Tibial artery (tissue), 4 donors: ENCODE results near the gene TCF4.

Experiments used
- DNase-seq, 2 donors: peaks; one replicate each; pipeline ENCODE4 v3.0.0-alpha.2; 2019
- H3K27ac ChIP-seq, 2 donors: fragments of 200-600 bp; sonication (generic) in 1 of 2; 1 replicate in 1 of 2; 2 replicates in 1 of 2; pipeline ENCODE4 v1.5.1; 2018 to 2019; ENCODE audit warnings: mild to moderate bottlenecking in 1 of 2
- H3K27me3 ChIP-seq, 2 donors: fragments of 200-600 bp; sonication (generic) in 1 of 2; one replicate each; pipeline versions ENCODE4 v1.5.1 to v1.6.0; 2016 to 2019
- H3K36me3 ChIP-seq, 3 donors: fragments of 200-600 bp; sonication (generic) in 2 of 3; one replicate each; pipeline ENCODE4 v1.5.1; 2016 to 2019; ENCODE audit warnings: mild to moderate bottlenecking in 2 of 3
- H3K4me1 ChIP-seq, 4 donors: fragments of 200-600 bp; sonication (generic) in 2 of 4; 1 replicate in 3 of 4; 2 replicates in 1 of 4; pipeline ENCODE4 v1.5.1; 2016 to 2019
- H3K4me3 ChIP-seq, 2 donors: fragments of 200-600 bp; sonication (generic) in 1 of 2; 1 replicate in 1 of 2; 2 replicates in 1 of 2; pipeline ENCODE4 v1.5.1; 2018 to 2019; ENCODE audit warnings: mild to moderate bottlenecking in 2 of 2
- H3K9me3 ChIP-seq, 3 donors: fragments of 200-600 bp; sonication (generic) in 1 of 3; one replicate each; pipeline ENCODE4 v1.5.1; 2016 to 2019
- intact Hi-C: fragments of 100-400 bp; cut with DNase I; formaldehyde crosslinking; loops from one replicate; pipeline ENCODE4 v1.15.0; 2023; ENCODE audit warnings: low total_unique reads
- TF ChIP-seq, protein P1 (sequence below), 2 experiments: fragments of 200-600 bp in 1 of 2; fragments of 450-650 bp in 1 of 2; IDR thresholded peaks; one replicate each; pipeline ENCODE4 v1.5.1; 2017 to 2019; ENCODE audit warnings: antibody characterized with exemption in 2 of 2, mild to moderate bottlenecking in 1 of 2, moderate library complexity in 1 of 2

TCF4 gene

DNA sequence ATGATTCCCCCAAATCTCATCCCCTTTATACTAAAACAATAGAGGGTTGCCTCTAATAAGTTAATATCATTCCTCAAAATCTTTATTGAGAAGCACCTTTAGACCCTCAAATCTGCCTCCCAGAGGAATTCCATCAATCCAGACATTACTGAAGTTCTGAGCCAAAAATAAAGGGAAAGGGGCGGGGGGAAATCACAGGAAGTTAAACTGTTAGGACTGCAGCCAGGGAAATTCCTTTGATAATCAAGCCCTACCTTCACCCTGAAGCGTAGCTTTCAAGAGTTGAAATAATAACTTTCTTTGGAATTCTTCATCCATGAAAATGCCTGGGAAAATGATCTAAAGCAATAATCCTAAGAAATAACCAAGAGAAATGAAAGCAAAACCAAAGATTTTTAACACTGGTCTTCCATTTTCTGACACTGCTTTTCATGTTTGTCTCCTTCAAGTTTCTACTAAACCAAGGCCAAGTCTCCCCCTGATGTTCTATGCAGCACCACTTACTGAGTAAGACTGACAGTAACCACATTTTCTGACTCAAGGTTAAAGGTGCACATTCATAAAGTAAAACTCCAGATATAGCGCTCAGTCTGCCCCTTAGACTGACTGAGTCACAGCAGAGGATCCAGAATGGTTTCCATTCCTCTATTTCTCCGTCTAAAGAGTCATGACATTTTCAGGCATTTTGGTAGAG is 78.2 kb downstream of the TCF4 start:
- peaks cover 0 to 11% (median 0%) of the 10 kb centered on the region in 4 donors for H3K4me1 ChIP-seq
- no peaks in the 10 kb centered on the region for H3K36me3 ChIP-seq
- peak overlapping the region; percentile 16 to 19 for H3K4me3 ChIP-seq
- H3K27ac ChIP-seq, result peak overlapping the region in 1 of 2 donors; percentile 23
- TF ChIP-seq, protein P1, sequence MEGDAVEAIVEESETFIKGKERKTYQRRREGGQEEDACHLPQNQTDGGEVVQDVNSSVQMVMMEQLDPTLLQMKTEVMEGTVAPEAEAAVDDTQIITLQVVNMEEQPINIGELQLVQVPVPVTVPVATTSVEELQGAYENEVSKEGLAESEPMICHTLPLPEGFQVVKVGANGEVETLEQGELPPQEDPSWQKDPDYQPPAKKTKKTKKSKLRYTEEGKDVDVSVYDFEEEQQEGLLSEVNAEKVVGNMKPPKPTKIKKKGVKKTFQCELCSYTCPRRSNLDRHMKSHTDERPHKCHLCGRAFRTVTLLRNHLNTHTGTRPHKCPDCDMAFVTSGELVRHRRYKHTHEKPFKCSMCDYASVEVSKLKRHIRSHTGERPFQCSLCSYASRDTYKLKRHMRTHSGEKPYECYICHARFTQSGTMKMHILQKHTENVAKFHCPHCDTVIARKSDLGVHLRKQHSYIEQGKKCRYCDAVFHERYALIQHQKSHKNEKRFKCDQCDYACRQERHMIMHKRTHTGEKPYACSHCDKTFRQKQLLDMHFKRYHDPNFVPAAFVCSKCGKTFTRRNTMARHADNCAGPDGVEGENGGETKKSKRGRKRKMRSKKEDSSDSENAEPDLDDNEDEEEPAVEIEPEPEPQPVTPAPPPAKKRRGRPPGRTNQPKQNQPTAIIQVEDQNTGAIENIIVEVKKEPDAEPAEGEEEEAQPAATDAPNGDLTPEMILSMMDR (IDR thresholded peaks at IDR 0.05), result no peak
- no peaks in the 10 kb centered on the region for H3K9me3 ChIP-seq
- intact Hi-C loops, result no loop called here
- H3K27me3 ChIP-seq, result no peaks in the 10 kb centered on the region
- DNase-seq, result no peak

DNA sequence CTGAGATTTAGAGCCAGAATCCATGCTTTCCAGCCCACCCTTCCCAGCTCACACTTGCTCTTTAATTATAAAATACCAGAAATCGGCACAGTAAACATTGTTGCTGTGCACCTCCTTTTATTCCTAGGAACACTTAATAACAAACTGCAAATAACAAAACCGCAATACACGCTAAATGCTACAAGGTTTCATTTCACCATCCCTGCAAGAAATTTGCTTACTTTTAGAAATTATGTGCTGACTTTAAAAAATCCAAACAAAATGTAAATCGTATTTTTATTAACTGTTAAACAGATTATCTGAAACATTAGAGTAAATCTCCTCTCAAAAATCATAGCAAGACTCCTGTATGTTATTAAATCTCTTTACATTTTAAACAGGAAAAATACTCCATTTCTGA is 79.3 kb downstream of the TCF4 start:
- TF ChIP-seq, protein P1 (IDR thresholded peaks at IDR 0.05), result no peak
- DNase-seq, result no peak
- intact Hi-C loops, result no loop called here
- H3K36me3 ChIP-seq, result no peaks in the 10 kb centered on the region
- no peaks in the 10 kb centered on the region for H3K27me3 ChIP-seq
- no peaks in the 10 kb centered on the region for H3K9me3 ChIP-seq
- H3K4me1 ChIP-seq, result peaks cover 0 to 11% (median 0%) of the 10 kb centered on the region in 4 donors
- H3K4me3 ChIP-seq, result no peak overlapping the region
- H3K27ac ChIP-seq, result no peak overlapping the region

DNA sequence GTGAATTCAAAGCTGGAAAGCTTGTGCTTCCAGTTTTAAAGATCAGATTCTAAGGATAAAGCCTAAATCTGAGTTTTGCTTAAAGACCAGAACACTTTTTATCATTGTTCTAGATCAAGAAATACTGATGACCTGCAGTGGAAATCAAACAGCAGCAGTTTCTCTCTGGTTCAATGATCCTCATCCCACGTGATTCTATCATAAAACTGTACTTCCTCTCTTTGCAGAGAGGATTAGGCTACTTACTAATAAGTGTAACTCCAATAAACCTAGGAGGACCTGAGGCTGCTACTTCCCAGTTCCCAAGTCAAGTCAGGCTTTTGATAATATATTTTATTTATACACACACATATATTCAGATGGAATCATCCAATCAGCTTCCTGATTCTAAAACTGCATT is 81.9 kb downstream of the TCF4 start:
- intact Hi-C loops, result no loop called here
- H3K27ac ChIP-seq, result no peak overlapping the region
- peaks cover 0 to 11% (median 0%) of the 10 kb centered on the region in 4 donors for H3K4me1 ChIP-seq
- DNase-seq, result no peak
- H3K27me3 ChIP-seq, result no peaks in the 10 kb centered on the region
- no peak overlapping the region for H3K4me3 ChIP-seq
- TF ChIP-seq, protein P1 (IDR thresholded peaks at IDR 0.05), result no peak
- H3K9me3 ChIP-seq, result no peaks in the 10 kb centered on the region
- no peaks in the 10 kb centered on the region for H3K36me3 ChIP-seq

DNA sequence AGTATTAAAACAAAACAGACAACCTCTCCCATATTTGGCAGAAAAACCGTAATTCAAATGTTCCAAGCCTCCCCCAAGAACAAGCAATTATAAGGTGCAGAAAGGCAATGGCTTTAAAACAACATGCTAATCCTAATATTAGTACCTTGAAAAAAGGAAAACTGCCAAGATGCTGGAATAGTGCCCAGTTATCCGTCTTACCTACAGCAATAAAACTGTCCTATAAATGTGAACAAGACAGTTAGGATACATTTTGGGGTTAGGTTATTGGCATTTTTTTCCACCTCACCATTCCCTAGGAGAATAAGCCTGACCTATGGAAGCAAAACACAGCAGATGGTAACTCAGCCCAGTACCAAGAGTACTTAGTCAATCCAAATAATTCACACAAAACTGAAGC is 83.2 kb downstream of the TCF4 start:
- intact Hi-C loops, result no loop called here
- DNase-seq, result no peak
- TF ChIP-seq, protein P1 (IDR thresholded peaks at IDR 0.05), result no peak

DNA sequence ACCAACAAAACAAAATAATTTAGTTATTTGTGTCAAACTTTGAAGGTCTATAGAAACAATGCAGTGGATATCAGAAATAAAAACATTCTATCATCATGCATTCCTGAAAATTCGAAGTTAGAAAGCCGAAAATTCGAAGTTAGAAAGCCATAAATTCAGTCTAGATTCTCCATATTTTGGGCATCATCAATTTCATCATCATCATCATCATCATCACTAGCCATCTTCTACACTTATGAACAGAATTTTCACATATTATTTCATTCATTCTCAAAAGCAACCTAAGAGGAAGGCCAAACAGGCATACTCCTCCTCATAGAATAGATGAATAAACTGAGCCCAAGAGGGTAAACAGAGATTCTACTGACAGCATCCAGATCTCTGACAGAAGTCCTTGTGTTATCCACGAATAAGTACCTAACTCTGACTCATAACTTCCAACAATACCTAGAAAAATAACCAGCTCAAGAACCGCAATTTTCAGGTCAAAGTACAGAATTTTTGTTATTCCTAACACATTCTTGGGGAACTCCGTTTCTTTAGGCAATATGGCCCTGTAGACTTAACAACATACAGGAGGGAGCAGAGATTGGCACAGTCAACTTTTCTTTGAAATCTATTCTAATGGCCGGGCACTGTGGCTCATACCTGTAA is 84.7 kb downstream of the TCF4 start:
- H3K36me3 ChIP-seq, result no peaks in the 10 kb centered on the region
- no peaks in the 10 kb centered on the region for H3K9me3 ChIP-seq
- no peak for DNase-seq
- H3K4me1 ChIP-seq, result peaks cover 0 to 10% (median 3%) of the 10 kb centered on the region in 4 donors
- intact Hi-C loops, result no loop called here
- TF ChIP-seq, protein P1 (IDR thresholded peaks at IDR 0.05), result no peak
- no peaks in the 10 kb centered on the region for H3K27me3 ChIP-seq
- H3K4me3 ChIP-seq, result no peak overlapping the region
- no peak overlapping the region for H3K27ac ChIP-seq

More for the DNA sequence above, 83.2 kb downstream of the TCF4 start:
- Histone ChIP-seq H3K36me3 (no peaks in the 10 kb centered on the region), H3K27ac (no peak overlapping the region), H3K9me3 (no peaks in the 10 kb centered on the region), H3K4me1 (peaks cover 0 to 12% (median 3%) of the 10 kb centered on the region in 4 donors), H3K27me3 (no peaks in the 10 kb centered on the region), H3K4me3 (no peak overlapping the region)
